ACC112 (cell line): ENCODE data around the gene PCDHB5.
A peak's percentile ranks its signal among the peaks of the same experiment; 100 is the strongest.
"Not testable (repeated sequence)": the region's sequence is repeated elsewhere in the genome, so short reads cannot be mapped to it uniquely, and the experiment has no call there.

ENCODE experiments used
- H2AFZ ChIP-seq: fragments of 200-600 bp; sonication (generic); one replicate; pipeline ENCODE4 v1.6.0; 2017; ENCODE audit warnings: antibody characterized with exemption, low read length; ENCODE audit not compliant: unreplicated experiment
- H3K27ac ChIP-seq: fragments of 200-600 bp; sonication (generic); 2 replicates; pipeline ENCODE4 v1.5.1; 2014; ENCODE audit warnings: low read depth, mild to moderate bottlenecking, antibody characterized with exemption, low read length, moderate library complexity
- H3K27me3 ChIP-seq: fragments of 200-600 bp; sonication (generic); 2 replicates; pipeline ENCODE4 v1.6.1; 2014; ENCODE audit warnings: mild to moderate bottlenecking, antibody characterized with exemption, low read length, moderate library complexity, mixed read lengths; ENCODE audit not compliant: insufficient read depth
- H3K36me3 ChIP-seq: fragments of 200-600 bp; sonication (generic); 2 replicates; pipeline ENCODE4 v1.6.1; 2016; ENCODE audit warnings: mild to moderate bottlenecking, antibody characterized with exemption, low read length, moderate library complexity, mixed read lengths; ENCODE audit not compliant: insufficient read depth
- H3K4me1 ChIP-seq: fragments of 200-600 bp; sonication (generic); one replicate; pipeline ENCODE4 v1.6.1; 2016; ENCODE audit warnings: low read length, mixed read lengths; ENCODE audit not compliant: insufficient read depth, unreplicated experiment, control insufficient read depth
- H3K4me3 ChIP-seq: fragments of 200-600 bp; sonication (generic); 2 replicates; pipeline ENCODE4 v1.5.1; 2014; ENCODE audit warnings: mild to moderate bottlenecking, low read depth, low read length
- H3K79me2 ChIP-seq: fragments of 200-600 bp; sonication (generic); one replicate; pipeline ENCODE4 v1.6.0; 2016; ENCODE audit warnings: low read length; ENCODE audit not compliant: control insufficient read depth, unreplicated experiment, insufficient read depth

Gene PCDHB5

DNA sequence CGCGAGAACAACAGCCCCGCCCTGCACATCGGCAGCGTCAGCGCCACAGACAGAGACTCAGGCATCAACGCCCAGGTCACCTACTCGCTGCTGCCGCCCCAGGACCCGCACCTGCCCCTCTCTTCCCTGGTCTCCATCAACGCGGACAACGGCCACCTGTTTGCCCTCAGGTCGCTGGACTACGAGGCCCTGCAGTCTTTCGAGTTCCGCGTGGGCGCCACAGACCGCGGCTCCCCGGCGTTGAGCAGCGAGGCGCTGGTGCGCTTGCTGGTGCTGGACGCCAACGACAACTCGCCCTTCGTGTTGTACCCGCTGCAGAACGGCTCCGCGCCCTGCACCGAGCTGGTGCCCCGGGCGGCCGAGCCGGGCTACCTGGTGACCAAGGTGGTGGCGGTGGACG, 16.6 kb downstream of the PCDHB5 start:
- not testable (repeated sequence) for H2AFZ ChIP-seq, H3K79me2 ChIP-seq, H3K4me1 ChIP-seq, H3K4me3 ChIP-seq, H3K36me3 ChIP-seq, H3K27ac ChIP-seq, H3K27me3 ChIP-seq

DNA sequence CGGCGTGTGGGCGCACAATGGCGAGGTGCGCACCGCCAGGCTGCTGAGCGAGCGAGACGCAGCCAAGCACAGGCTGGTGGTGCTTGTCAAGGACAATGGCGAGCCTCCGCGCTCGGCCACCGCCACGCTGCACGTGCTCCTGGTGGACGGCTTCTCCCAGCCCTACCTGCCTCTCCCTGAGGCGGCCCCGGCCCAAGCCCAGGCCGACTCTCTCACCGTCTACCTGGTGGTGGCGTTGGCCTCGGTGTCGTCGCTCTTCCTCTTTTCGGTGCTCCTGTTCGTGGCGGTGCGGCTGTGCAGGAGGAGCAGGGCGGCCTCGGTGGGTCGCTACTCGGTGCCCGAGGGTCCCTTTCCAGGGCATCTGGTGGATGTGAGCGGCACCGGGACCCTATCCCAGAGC, 17.1 kb downstream of the PCDHB5 start:
- not testable (repeated sequence) for H2AFZ ChIP-seq, H3K4me1 ChIP-seq

DNA sequence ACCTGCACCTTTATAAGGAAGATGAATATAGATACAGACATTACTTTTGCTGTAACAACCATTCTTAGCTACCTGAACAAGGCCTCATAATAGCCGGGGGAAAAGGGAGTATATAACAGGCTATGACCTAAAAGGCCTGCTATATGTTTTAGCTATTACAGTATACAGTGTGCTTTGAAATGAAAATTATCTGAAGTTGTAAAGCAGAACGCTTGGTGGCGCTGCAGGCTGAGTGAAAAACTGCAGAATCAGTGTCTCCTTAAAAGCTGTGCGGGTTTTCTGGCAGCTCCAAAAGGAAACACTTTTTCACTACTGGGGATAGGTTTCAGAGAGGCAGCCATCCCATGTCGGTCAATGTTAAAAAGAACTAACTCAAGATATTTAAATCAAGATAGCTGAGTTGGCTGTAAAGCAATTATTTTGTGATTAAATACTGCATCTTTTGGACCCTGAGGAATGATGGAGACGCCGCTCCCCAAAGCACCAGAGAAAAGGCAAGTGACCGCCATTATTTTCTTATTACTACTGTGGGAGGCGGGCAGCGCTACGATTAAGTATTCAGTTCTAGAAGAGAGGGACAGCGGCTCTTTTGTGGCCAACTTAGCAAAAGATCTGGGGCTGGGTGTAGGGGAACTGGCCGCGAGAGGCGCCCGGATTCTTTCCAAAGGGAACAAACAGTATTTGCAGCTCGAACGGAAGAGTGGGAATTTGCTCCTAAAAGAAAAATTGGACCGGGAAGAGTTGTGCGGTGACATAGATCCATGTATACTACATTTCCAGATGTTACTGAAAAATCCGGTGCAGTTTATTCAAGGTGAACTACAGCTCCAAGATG, 20.8 kb downstream of the PCDHB5 start:
- H3K4me3 ChIP-seq, result no peak overlapping the region
- no peaks in the 10 kb centered on the region for H3K79me2 ChIP-seq
- H3K36me3 ChIP-seq, result no peaks in the 10 kb centered on the region
- H3K27me3 ChIP-seq, result peaks cover 8% of the 10 kb centered on the region; the same call in 1 of the 2 replicates
- H3K27ac ChIP-seq, result no peak overlapping the region
- no peak overlapping the region for H2AFZ ChIP-seq
- no peaks in the 10 kb centered on the region for H3K4me1 ChIP-seq

More for the DNA sequence above, 17.1 kb downstream of the PCDHB5 start:
- H3K27me3 ChIP-seq, H3K36me3 ChIP-seq, H3K27ac ChIP-seq, H3K79me2 ChIP-seq, H3K4me3 ChIP-seq: not testable (repeated sequence)

DNA sequence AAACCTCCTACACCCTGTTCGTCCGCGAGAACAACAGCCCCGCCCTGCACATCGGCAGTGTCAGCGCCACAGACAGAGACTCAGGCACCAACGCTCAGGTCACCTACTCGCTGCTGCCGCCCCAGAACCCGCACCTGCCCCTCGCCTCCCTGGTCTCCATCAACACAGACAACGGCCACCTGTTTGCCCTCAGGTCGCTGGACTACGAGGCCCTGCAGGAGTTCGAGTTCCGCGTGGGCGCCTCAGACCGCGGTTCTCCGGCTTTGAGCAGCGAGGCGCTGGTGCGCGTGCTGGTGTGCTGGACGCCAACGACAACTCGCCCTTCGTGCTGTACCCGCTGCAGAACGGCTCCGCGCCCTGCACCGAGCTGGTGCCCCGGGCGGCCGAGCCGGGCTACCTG, 22.4 kb downstream of the PCDHB5 start:
- not testable (repeated sequence) for H3K79me2 ChIP-seq, H3K27me3 ChIP-seq, H3K4me3 ChIP-seq, H2AFZ ChIP-seq, H3K4me1 ChIP-seq, H3K36me3 ChIP-seq, H3K27ac ChIP-seq

DNA sequence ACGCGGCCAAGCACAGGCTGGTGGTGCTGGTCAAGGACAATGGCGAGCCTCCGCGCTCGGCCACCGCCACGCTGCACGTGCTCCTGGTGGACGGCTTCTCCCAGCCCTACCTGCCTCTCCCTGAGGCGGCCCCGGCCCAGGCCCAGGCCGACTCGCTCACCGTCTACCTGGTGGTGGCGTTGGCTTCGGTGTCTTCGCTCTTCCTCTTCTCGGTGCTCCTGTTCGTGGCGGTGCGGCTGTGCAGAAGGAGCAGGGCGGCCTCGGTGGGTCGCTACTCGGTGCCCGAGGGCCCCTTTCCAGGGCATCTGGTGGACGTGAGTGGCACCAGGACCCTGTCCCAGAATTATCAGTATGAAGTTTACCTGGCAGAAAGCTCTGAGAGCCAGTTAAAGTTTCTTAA, 22.9 kb downstream of the PCDHB5 start:
- H3K27me3 ChIP-seq, H3K4me1 ChIP-seq, H2AFZ ChIP-seq, H3K27ac ChIP-seq, H3K4me3 ChIP-seq, H3K79me2 ChIP-seq, H3K36me3 ChIP-seq: not testable (repeated sequence)

DNA sequence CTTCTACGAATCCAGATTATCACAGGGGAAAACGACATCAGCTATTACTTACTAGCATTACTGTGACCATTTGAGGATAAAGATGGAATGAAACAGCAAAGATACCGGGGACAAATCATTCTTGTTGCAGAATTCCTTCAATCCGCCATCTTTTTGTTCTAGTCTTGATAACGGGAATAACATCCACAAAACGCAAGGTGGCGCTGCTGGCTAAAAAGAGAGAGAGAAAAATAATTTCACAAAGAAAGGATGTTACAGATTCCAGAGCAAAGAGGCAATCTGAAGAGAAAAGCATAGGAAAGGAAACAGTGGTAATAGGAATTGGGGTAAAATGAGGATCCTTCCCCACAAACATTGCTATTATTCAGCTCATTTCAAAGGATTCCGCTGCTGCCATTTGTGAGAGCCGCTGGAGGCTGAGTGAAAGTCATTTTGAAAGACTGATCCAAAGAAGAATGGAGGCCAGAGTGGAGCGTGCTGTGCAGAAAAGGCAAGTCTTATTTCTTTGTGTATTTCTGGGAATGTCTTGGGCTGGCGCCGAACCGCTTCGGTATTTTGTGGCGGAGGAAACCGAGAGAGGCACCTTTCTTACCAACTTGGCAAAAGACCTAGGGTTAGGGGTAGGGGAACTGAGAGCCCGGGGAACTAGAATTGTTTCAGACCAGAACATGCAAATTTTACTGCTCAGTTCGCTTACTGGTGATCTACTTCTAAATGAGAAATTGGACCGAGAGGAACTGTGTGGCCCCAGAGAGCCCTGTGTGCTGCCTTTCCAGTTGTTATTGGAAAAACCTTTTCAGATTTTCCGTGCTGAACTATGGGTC, 37.6 kb downstream of the PCDHB5 start, which contains the start of gene PCDHB7:
PCDHB7 (plus strand) TSS at position 264 of the 824 bp plus-strand sequence; CDS start at position 456, 192 bp downstream.
- no peaks in the 10 kb centered on the region for H3K36me3 ChIP-seq
- no peaks in the 10 kb centered on the region for H3K4me1 ChIP-seq
- H3K79me2 ChIP-seq, result no peaks in the 10 kb centered on the region
- H3K27ac ChIP-seq, result no peak within 1 kb of the TSS
- H2AFZ ChIP-seq, result peak within 1 kb of the TSS; percentile 41
- peaks cover 27% of the 10 kb centered on the region for H3K27me3 ChIP-seq
- no peak within 1 kb of the TSS for H3K4me3 ChIP-seq

DNA sequence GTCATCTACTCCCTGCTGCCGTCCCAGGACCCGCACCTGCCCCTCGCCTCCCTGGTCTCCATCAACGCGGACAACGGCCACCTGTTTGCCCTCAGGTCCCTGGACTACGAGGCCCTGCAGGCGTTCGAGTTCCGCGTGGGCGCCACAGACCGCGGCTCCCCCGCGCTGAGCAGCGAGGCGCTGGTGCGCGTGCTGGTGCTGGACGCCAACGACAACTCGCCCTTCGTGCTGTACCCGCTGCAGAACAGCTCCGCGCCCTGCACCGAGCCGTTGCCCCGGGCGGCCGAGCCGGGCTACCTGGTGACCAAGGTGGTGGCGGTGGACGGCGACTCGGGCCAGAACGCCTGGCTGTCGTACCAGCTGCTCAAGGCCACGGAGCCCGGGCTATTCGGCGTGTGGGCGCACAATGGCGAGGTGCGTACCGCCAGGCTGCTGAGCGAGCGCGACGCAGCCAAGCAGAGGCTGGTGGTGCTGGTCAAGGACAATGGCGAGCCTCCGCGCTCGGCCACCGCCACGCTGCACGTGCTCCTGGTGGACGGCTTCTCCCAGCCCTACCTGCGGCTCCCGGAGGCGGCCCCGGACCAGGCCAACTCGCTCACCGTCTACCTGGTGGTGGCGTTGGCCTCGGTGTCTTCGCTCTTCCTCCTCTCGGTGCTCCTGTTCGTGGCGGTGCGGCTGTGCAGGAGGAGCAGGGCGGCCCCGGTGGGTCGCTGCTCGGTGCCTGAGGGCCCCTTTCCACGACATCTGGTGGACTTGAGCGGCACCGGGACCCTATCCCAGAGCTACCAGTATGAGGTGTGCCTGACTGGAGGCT, 39.5 kb downstream of the PCDHB5 start:
- not testable (repeated sequence) for H3K4me1 ChIP-seq, H3K79me2 ChIP-seq

DNA sequence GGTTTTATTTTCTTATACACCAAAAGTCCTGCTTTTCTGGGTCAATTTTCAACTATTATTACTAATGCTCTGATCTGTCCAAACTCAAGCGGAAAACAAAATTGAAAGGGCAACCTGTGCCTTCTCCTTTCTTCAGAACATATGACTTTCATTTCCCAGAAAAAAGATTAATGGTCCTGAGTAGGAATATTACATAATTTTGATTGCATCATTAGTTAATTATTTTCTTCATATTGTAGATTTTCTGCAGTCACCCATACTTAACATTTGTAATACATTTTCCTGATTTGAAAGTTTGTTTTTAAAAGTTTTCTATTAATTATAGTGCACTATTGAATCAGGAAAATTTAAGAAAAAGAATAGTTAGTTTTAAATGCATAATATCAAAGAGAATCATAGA, 40.9 kb downstream of the PCDHB5 start:
- Histone ChIP-seq H3K36me3 (no peaks in the 10 kb centered on the region), H3K27me3 (peaks cover 36% of the 10 kb centered on the region), H3K79me2 (no peaks in the 10 kb centered on the region), H3K4me1 (no peaks in the 10 kb centered on the region), H2AFZ (no peak overlapping the region), H3K27ac (no peak overlapping the region), H3K4me3 (no peak overlapping the region)

More for the DNA sequence above, 39.5 kb downstream of the PCDHB5 start:
- H3K36me3 ChIP-seq, H2AFZ ChIP-seq, H3K27ac ChIP-seq, H3K4me3 ChIP-seq: not testable (repeated sequence)
- H3K27me3 ChIP-seq, result peaks cover 36% of the 10 kb centered on the region

DNA sequence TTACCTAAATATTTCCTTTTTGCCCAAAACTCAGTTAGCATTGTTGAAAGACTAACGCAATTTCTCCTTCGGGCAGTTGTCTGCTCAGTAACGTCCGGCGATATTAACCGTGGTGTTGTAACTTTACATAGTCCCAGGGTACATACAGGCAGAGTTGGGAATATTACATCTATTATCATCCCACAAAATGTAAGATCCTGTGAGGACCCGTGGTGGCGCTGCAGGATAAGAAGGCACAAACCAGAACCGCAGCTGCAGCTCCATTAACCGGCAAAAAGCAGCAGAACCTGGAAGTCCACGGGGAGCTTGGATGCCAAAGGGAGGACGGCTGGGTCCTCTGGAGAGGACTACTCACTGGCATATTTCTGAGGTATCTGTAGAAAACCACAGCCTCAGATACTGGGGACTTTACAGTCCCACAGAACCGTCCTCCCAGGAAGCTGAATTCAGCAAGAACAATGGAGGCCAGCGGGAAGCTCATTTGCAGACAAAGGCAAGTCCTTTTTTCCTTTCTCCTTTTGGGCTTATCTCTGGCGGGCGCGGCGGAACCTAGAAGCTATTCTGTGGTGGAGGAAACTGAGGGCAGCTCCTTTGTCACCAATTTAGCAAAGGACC, 42.7 kb downstream of the PCDHB5 start, which contains the start of gene PCDHB8:
PCDHB8 (plus strand) TSS at position 214 of the 615 bp plus-strand sequence; CDS start at position 459, 245 bp downstream.
- not testable (repeated sequence) for H2AFZ ChIP-seq, H3K27ac ChIP-seq, H3K4me3 ChIP-seq, H3K36me3 ChIP-seq, H3K4me1 ChIP-seq, H3K79me2 ChIP-seq
- peaks cover 36% of the 10 kb centered on the region for H3K27me3 ChIP-seq

DNA sequence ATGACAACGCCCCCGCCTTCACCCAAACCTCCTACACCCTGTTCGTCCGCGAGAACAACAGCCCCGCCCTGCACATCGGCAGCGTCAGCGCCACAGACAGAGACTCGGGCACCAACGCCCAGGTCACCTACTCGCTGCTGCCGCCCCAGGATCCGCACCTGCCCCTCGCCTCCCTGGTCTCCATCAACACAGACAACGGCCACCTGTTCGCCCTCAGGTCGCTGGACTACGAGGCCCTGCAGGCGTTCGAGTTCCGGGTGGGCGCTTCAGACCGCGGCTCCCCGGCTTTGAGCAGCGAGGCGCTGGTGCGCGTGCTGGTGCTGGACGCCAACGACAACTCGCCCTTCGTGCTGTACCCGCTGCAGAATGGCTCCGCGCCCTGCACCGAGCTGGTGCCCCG, 44.4 kb downstream of the PCDHB5 start:
- not testable (repeated sequence) for H3K27ac ChIP-seq, H3K36me3 ChIP-seq, H3K4me1 ChIP-seq, H2AFZ ChIP-seq, H3K79me2 ChIP-seq, H3K4me3 ChIP-seq
- peaks cover 29% of the 10 kb centered on the region for H3K27me3 ChIP-seq
